Middle frontal gyrus (tissue), 1 donor: ENCODE data around the gene SLC6A1.

Source experiments
- DNase-seq: peaks from one replicate; pipeline ENCODE4 v3.0.0-alpha.2; 2015; ENCODE audit warnings: low spot score; ENCODE audit errors: extremely low spot score

Gene SLC6A1

DNA sequence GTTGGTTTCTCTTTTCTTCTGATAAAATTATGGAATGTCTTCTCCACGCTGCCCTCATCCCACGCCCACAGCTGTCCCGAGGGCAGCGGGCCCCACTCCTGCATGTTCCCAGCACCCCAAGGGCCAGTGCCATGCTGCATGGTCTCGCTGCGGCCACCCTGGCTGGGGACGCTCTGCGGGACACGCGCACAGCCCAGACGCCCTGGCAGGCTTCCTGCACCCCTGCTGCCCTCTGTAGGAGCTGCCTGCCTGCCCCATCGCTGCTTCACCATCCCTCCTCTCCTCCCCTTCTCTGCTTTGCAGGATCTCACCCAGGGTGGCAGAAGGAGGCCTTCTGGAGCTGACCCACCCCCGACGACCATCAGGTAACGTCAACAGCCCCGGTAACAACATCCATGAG is 22.8 kb downstream of the SLC6A1 start:
- DNase-seq = no peak

DNA sequence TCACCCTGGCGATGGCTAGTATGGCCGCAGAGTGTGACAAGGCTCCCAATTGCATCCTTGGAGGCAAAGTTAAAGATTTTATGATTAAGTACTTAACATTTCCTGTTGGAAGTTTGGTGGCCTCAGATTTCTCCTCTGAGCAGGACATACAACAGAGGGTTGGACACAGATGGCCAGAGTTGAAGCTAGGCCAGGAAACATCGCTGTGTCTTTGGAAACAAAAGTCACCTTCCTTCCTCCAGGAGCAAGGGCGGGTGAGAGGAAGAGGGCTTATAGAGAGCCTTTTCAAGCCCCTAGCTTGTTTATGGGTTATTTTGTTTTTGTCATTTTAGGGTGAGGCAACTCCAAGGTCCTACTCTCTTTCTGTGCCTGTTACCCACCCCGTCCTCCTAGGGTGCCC is 24.2 kb downstream of the SLC6A1 start:
- no peak for DNase-seq

GRCh38 chr3:11019116-11019819 is 26.7 kb downstream of the SLC6A1 start:
- no peak for DNase-seq

DNA sequence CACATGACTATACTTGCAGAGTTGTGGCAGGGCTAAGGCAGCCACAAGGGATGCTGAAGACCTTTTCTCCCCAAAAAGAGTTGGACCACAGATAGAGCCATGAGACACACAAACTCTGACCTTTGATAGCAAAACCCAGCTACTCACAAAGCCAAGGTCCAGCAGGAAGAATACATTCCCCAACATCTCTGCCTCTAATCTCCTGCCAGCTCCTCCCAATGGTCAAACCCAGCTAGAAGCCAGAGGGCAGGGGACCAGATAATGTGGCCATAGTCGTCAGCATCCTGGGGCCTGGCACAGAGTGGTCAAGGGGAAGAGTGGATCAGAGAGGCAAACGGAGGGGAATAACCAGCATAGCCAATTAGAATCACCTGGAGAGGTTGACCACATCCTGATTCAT is 28.2 kb downstream of the SLC6A1 start:
- DNase-seq = no peak

GRCh38 chr3:11021611-11022011 is 29.1 kb downstream of the SLC6A1 start:
- DNase-seq = peak; percentile 29

- DNase-seq = no peak
Observed at GRCh38 chr3:11022115-11022514, 29.6 kb downstream of the SLC6A1 start.

- no peak for DNase-seq
Observed at GRCh38 chr3:11024181-11024580, 31.6 kb downstream of the SLC6A1 start.

- DNase-seq = no peak
Observed at GRCh38 chr3:11029948-11030347, 37.4 kb downstream of the SLC6A1 start.

- no peak for DNase-seq
Observed at GRCh38 chr3:11033871-11034270, 41.3 kb downstream of the SLC6A1 start.

- no peak for DNase-seq
Observed at GRCh38 chr3:11034309-11034985, 41.9 kb downstream of the SLC6A1 start.

DNA sequence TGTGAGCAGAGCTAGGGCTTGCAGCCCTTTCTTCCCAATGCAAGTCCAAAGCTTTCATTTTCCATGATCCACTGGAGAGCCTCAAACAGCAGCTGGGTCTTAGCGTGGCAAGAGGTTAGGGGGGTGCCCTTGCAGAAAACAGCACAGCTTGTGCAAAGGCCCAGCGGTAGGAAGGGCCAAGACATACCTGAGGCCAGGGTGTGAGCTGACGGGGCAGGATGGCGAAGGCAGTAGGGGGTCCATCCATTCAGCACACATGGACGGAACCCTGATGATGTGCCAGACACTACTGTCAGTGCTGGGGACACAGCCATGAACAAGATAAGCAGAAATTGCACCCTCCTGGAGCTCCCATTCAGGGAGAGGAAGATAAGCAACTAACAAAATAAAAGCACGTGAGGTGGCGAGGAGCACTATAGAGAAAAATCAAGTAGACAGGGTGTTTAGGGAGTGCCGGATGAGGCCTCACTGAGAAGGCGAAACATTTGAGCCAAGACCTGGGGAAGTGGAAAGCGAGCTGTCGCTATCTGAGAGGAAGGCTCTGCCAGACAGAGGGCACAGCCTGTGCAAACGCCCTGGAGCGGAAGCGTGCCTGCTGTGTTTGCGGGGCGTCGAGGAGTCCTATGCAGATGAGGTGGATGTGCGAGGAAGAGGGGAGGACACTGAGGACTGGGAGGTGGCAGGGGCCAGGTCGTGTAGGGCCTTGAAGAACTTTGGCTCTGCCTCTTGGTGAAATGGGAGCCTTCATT is 43.4 kb downstream of the SLC6A1 start:
- no peak for DNase-seq

DNA sequence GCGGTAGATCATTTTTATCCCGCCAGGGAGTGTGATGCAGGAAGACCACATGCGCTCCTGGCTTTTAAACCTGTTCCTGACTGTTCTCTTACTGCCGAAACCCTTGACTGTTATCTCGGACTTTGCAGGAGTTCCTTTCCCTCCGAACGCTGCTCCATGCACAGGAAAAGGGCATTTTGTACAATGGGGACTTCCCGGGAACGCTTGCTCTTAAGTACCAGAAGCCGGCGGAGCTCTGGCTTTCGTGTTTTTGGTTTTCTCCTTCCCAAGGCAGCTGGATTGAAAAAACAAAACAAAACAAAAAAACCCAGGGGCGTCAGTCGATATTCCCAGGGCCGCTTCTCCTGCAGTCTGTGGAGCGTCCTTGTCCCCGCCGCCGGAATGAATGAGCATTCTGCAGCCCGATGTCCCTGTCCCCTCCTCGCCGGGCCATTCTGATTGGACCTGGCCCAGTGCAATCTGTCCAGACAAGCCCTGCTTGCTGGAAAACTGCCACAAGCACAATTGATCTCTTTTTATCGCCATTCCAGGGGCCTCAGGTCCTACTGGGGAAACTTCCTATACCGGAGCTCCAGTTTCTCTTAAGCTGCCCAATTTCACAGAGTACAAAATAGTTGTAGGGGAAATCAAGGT is 44.8 kb downstream of the SLC6A1 start:
- no peak for DNase-seq

- no peak for DNase-seq
Observed at GRCh38 chr3:11037976-11038375, 45.4 kb downstream of the SLC6A1 start.

- DNase-seq = no peak
Observed at GRCh38 chr3:11045536-11045935, 53.0 kb downstream of the SLC6A1 start.

- no peak for DNase-seq
Observed at GRCh38 chr3:11047500-11047899, 55.0 kb downstream of the SLC6A1 start.

GRCh38 chr3:11050666-11051323 is 58.2 kb downstream of the SLC6A1 start:
- DNase-seq = no peak

DNA sequence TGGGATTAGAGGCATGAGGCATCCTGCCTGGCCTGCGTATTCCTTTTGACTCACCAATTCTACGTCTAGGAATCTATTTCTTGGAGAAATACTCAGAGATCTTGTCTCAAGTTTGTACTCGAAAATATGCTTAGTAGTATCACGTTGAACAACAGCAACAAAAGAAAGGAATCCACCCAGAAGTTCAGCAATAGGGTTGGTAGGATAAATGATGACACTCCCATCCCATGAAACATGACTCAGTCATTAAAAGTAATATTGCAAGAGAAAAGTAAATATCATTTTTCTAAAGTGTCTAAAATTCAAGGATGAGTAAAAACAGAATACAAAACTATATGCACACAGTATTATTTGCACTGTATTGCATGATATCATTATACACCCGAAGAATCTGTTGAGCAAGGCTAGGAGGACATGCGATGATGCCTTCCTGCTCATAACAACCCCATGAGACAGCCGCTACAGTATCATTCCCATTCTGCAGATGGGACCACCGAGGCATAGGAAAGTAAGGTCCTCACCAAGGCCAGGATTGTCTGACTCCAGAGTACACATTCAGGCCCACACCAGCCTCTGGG is 61.5 kb downstream of the SLC6A1 start:
- no peak for DNase-seq

- DNase-seq = no peak
Observed at GRCh38 chr3:11054739-11055438, 62.3 kb downstream of the SLC6A1 start.

GRCh38 chr3:11055496-11055895 is 62.9 kb downstream of the SLC6A1 start:
- no peak for DNase-seq

DNA sequence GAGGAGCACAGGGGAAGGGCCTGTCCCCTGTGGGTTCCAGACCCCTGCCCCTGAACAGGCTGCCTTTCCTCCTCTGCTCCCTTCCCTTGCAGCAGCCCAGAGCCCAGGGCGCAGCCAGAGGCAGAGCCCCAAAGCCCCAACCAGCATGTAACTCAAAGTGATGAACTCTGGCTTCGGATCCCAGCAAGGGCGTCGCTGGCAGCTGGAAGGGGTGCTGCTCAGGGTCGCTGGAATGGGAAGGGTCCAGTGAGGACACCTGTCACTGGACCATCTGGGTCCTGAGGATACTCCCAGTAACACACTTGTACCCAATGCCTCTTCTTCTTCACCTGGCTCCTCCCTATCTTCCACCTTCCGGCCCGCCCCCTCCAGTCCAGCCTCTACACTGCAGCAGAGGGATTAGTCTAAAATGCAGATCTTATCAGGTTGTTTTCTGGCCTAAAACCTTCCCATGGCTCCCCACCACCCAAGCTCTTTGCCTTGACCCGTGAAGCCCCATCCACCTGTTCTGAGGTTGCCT is 64.0 kb downstream of the SLC6A1 start:
- no peak for DNase-seq
